H7 (cell line): ENCODE data around the gene ITGA11. TPM values are rescaled to one million over a fixed set of nuclear protein-coding genes. Genes with fewer than 3 reads are reported as not detected.

Experiments used
- DNase-seq: peaks from one replicate; pipeline ENCODE4 v3.0.0; 2012
- H3K27me3 ChIP-seq: 2 replicates; pipeline ENCODE4 v1.6.0; 2011; ENCODE audit warnings: mild to moderate bottlenecking, low read length; ENCODE audit not compliant: control insufficient read depth, insufficient read depth
- H3K36me3 ChIP-seq: replicated peaks from 2 replicates; pipeline ENCODE4 v1.5.1; 2011; ENCODE audit warnings: low read length; ENCODE audit not compliant: control insufficient read depth, insufficient read depth
- H3K4me3 ChIP-seq: 2 replicates; pipeline ENCODE4 v1.5.1; 2011; ENCODE audit warnings: low read depth, mild to moderate bottlenecking, control low read depth, low read length, moderate library complexity; ENCODE audit not compliant: insufficient read depth
- total RNA-seq: library from RNA; depleted of rRNA; stranded (reverse); fragments of >200 nt; shearing (Covaris generic); gene quantifications from 2 replicates; pipeline ENCODE4 v1.2.3, GENCODE V29; 2014

Gene ITGA11
- total RNA-seq, 1 experiment from 2014 or later, result 0.03 TPM

GRCh38 chr15:68465861-68466560, 34.0 kb upstream of the ITGA11 start:
- Histone ChIP-seq H3K27me3 (no peaks in the 10 kb centered on the region; the same call in 1 of the 2 replicates), H3K4me3 (no peak overlapping the region), H3K36me3 (no peaks in the 10 kb centered on the region)
- DNase-seq, result no peak

GRCh38 chr15:68464448-68465090, 32.6 kb upstream of the ITGA11 start:
- DNase-seq, result no peak
- H3K4me3 ChIP-seq, result no peak overlapping the region
- H3K27me3 ChIP-seq, result no peaks in the 10 kb centered on the region; the same call in 1 of the 2 replicates
- no peaks in the 10 kb centered on the region for H3K36me3 ChIP-seq

GRCh38 chr15:68463996-68464395, 32.0 kb upstream of the ITGA11 start:
- Histone ChIP-seq H3K4me3 (no peak overlapping the region), H3K27me3 (no peaks in the 10 kb centered on the region; the same call in 1 of the 2 replicates), H3K36me3 (no peaks in the 10 kb centered on the region)
- DNase-seq, result no peak

- no peak for DNase-seq
- H3K27me3 ChIP-seq, result no peaks in the 10 kb centered on the region; the same call in 1 of the 2 replicates
- H3K36me3 ChIP-seq, result no peaks in the 10 kb centered on the region
- H3K4me3 ChIP-seq, result no peak overlapping the region
Observed at GRCh38 chr15:68463444-68463843, 31.5 kb upstream of the ITGA11 start.

- Histone ChIP-seq H3K4me3 (no peak overlapping the region), H3K36me3 (no peaks in the 10 kb centered on the region), H3K27me3 (no peaks in the 10 kb centered on the region; the same call in 1 of the 2 replicates)
- no peak for DNase-seq
Observed at GRCh38 chr15:68460166-68460565, 28.2 kb upstream of the ITGA11 start.

- DNase-seq, result no peak
- Histone ChIP-seq H3K36me3 (no peaks in the 10 kb centered on the region), H3K27me3 (no peaks in the 10 kb centered on the region), H3K4me3 (no peak overlapping the region)
Observed at GRCh38 chr15:68450192-68450591, 18.2 kb upstream of the ITGA11 start.

- Histone ChIP-seq H3K36me3 (no peaks in the 10 kb centered on the region), H3K4me3 (no peak overlapping the region), H3K27me3 (no peaks in the 10 kb centered on the region)
- no peak for DNase-seq
Observed at GRCh38 chr15:68449389-68449788, 17.4 kb upstream of the ITGA11 start.

- Histone ChIP-seq H3K36me3 (no peaks in the 10 kb centered on the region), H3K27me3 (no peaks in the 10 kb centered on the region), H3K4me3 (no peak overlapping the region)
- no peak for DNase-seq
Observed at GRCh38 chr15:68447976-68448755, 16.2 kb upstream of the ITGA11 start.

GRCh38 chr15:68447209-68447608, 15.2 kb upstream of the ITGA11 start:
- Histone ChIP-seq H3K36me3 (no peaks in the 10 kb centered on the region), H3K27me3 (no peaks in the 10 kb centered on the region), H3K4me3 (no peak overlapping the region)
- no peak for DNase-seq

- H3K27me3 ChIP-seq, result no peaks in the 10 kb centered on the region
- no peak overlapping the region for H3K4me3 ChIP-seq
- no peaks in the 10 kb centered on the region for H3K36me3 ChIP-seq
- no peak for DNase-seq
Observed at GRCh38 chr15:68445351-68445750, 13.4 kb upstream of the ITGA11 start.

GRCh38 chr15:68444336-68444735, 12.4 kb upstream of the ITGA11 start:
- H3K27me3 ChIP-seq, result no peaks in the 10 kb centered on the region
- DNase-seq, result no peak

GRCh38 chr15:68442903-68443302, 10.9 kb upstream of the ITGA11 start:
- H3K36me3 ChIP-seq, result no peaks in the 10 kb centered on the region
- H3K4me3 ChIP-seq, result no peak overlapping the region
- no peaks in the 10 kb centered on the region for H3K27me3 ChIP-seq
- DNase-seq, result no peak

More at GRCh38 chr15:68444336-68444735, 12.4 kb upstream of the ITGA11 start:
- H3K36me3 ChIP-seq, result no peaks in the 10 kb centered on the region
- no peak overlapping the region for H3K4me3 ChIP-seq

GRCh38 chr15:68442041-68442440, 10.1 kb upstream of the ITGA11 start:
- DNase-seq, result no peak
- Histone ChIP-seq H3K27me3 (no peaks in the 10 kb centered on the region), H3K4me3 (no peak overlapping the region), H3K36me3 (no peaks in the 10 kb centered on the region)

GRCh38 chr15:68441045-68441743, 9.2 kb upstream of the ITGA11 start:
- no peaks in the 10 kb centered on the region for H3K36me3 ChIP-seq
- H3K4me3 ChIP-seq, result no peak overlapping the region
- DNase-seq, result no peak
- no peaks in the 10 kb centered on the region for H3K27me3 ChIP-seq
